Germinal center (tissue), 1 donor: ENCODE measurements around the gene BCAS3.
"Not testable (repeated sequence)": the region's sequence is repeated elsewhere in the genome, so short reads cannot be mapped to it uniquely, and the experiment has no call there.

Experiments used
- DNase-seq: peaks from one replicate; pipeline ENCODE4 v3.0.0; 2012; ENCODE audit warnings: mixed read lengths, low spot score

The BCAS3 gene

GRCh38 chr17:61129267-61130254 lies 451.9 kb downstream of the BCAS3 start:
- no peak for DNase-seq

- DNase-seq: no peak
Observed at GRCh38 chr17:61130330-61130729, 452.7 kb downstream of the BCAS3 start.

GRCh38 chr17:61131585-61131984 lies 453.9 kb downstream of the BCAS3 start:
- DNase-seq: no peak

- DNase-seq: no peak
Observed at GRCh38 chr17:61132524-61132923, 454.9 kb downstream of the BCAS3 start.

- no peak for DNase-seq
Observed at GRCh38 chr17:61133853-61134252, 456.2 kb downstream of the BCAS3 start.

DNA sequence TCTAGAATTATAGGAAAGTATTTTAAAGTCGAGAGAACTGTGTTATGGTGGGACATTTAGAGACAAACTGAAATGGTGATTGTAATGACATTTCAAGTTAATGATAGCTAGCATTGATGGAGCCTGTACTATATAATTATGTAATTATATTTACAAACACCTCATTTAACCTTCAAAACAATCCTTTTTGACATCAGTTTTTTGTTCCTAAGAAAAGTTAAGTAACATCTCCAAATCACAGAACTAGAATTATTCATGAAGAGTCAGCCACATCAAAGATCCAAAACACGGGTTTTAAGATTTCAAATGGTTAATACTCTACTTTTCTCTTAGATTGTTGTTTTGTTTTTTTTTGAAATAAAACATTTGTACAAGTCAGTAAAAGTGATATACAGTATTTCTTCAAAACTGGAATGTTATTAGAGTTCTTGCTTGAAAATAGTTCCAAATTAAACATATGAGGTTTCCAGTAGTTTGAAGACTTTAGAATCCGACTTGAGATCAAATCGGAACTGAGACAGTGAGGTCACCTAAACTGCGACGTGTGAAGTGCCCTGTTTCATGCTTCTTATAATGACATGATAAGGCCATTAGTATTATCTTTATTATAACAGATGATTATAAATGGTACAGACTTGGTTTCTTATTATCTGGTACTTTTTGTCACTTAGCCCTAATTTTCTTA lies 457.0 kb downstream of the BCAS3 start:
- DNase-seq: no peak

DNA sequence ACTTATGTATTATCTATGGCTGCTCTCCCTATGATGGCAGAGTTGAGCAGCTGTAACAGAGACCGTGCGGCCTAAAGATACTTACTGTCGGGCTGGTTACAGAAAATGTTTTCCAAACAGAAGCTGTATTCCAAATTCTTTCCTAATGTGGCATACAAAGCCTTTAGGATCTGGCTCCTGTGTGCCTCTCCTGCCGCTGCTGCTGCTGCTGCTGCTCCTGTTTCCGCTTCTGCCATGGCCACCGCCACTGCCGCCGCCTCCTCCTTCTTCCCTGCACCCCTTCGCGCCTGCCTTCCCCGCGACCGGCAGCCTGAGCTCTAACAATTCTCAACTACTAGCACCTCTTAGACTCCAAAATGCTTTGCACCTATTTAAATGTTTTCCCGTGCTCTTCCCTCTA lies 458.1 kb downstream of the BCAS3 start:
- no peak for DNase-seq

DNA sequence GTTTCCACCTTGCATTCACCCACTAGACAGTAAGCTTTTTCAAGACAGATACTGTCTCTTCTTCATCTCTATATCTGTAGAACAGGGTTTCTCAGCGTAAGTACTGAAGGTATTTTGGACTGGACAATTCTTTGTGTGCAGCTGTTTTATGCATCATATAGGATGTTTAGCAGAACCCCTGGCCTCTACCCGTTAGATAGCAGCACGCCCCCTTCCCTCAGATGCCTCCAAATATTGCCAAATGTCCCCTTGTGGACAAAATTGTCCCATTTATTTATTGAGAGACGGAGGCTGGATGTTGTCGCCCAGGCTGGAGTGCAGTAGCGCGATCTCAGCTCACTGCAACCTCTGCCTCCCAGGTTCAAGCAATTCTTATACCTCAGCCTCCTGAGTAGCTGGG lies 458.6 kb downstream of the BCAS3 start:
- DNase-seq: no peak

- peak; percentile 65 for DNase-seq
Observed at GRCh38 chr17:61139219-61139618, 461.6 kb downstream of the BCAS3 start.

DNA sequence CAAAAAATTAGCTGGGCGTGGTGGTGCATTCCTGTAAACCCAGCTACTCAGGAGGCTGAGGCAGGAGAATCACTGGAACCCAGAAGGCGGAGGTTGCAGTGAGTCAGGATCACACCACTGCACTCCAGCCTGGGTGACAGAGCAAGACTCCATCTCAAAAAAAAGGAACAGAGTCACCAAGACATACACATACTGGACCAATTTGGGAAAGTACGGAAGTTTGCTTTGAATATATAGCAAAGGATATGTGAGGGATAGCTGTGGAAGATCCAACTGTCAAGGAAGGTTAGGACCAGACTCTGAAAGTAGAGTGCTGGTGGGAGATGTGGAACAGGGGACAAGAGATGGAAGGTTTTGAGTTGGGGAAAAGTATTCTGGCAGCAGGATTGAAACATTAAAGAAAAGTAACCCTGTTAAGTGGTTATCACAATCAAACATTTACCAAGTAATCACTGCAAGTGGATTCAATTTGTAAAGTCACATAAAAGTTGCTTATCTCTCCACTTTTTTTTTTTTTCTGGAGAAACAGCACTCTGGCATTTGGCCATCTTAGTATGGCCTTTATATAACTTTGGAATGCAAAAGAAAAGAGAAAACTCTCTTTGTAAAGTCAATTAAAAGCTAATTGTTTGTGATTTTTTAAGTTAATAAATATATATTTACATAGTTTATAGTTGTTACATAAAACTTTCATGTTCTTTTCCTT lies 462.6 kb downstream of the BCAS3 start:
- DNase-seq: no peak

GRCh38 chr17:61143026-61143425 lies 465.4 kb downstream of the BCAS3 start:
- no peak for DNase-seq

DNA sequence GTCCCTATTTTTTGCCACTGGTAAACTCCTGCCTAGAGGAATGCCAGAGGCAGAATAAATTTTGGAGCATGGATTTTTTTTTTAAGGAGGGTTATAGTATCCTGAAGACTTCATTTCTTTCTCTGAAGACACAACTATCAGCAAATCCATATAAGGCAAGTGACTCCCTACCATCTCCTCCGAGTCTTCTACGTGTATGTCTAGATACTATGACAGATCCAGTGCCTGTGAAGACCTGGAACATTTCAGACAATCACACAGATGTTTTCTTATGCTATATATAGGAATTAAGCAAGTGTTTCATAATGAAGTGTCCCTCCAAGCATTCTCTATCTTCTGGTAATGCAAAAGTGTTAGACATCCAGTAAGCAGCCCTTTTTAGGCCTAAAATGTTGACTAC lies 466.5 kb downstream of the BCAS3 start:
- DNase-seq: no peak

DNA sequence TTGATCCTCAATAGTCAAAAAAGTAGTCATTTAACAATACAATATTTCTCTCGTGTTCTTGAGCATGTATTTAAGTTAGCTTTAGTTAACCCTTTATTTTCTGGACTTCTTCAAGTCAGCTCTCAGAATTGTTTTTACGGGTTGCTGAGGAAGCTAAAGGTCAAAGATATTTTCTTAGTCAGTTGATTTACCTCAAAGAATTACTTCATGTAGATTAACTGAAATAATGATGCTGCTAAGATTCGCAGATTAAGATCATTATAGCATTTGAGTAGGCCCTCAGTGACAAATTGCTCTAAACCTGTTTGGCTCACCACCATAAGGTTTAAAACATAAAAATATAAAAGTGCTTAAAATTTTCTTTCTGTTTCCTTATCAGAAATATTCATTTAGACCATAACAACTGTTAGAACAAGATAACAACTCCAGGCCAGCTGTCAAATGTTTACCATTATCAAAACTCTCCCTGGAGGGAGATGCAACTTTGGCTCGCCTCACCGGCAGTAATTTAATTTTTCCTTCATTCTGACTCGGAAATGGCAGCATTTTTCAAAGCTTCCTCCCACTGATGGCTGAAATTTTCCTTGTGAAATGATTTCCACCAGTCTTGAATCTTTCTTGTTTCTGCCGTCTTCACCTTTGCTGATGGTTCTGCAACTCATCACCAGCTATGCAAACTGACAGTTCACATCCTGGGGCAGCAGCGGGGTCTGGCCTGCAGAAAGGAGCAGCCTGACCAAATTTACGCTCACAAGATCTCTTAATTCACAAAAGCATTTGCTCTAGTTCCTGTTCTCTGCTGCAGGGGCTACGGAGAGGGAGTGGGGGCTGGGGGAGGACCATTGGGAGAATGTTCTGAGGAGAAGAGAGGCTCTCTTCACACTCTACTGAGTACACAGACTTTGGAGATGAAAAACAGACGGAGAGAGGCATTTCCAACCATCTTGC lies 467.2 kb downstream of the BCAS3 start:
- DNase-seq: peak; percentile 7

DNA sequence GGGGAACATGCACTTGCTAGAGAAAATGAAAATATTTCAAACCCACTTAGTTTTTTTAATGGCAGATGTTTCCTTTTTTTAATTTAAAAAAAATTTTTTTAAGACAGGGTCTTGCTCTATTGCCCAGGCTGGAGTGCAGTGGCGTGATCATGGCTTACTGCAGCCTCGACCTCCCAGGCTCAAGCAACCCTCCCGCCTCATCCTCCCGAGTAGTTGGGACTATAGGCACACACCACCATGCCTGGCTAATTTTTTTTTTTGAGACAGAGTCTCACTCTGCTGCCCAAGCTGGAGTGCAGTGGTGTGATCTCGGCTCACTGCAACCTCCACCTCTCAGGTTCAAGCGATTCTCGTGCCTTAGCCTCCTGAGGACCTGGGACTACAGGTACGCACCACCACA lies 469.2 kb downstream of the BCAS3 start:
- DNase-seq: not testable (repeated sequence)

GRCh38 chr17:61149106-61149825 lies 471.6 kb downstream of the BCAS3 start:
- no peak for DNase-seq

DNA sequence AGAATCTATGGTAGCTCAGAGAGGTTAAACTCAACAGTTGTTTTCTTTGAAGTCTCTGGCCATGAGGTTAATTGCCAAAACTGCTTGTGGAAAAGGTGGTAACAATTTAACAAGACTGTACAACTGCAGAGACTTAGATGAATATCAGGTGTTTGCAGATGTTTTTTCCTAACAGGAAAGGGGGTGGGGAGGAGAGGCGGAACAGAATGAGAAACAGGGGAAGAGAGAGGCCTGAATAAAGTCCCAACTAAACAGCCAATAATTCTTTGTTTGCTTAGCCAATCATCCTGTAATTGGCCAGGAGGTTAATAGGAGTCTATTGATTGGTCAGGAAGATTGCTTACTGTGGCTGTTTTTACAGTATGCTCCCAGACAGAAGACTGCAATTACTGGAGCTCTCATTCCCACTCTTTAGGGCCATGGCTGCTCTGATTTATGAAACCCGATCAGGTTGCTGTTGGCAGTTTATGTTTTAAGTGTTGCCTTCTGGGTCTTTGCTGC lies 472.3 kb downstream of the BCAS3 start:
- DNase-seq: no peak

DNA sequence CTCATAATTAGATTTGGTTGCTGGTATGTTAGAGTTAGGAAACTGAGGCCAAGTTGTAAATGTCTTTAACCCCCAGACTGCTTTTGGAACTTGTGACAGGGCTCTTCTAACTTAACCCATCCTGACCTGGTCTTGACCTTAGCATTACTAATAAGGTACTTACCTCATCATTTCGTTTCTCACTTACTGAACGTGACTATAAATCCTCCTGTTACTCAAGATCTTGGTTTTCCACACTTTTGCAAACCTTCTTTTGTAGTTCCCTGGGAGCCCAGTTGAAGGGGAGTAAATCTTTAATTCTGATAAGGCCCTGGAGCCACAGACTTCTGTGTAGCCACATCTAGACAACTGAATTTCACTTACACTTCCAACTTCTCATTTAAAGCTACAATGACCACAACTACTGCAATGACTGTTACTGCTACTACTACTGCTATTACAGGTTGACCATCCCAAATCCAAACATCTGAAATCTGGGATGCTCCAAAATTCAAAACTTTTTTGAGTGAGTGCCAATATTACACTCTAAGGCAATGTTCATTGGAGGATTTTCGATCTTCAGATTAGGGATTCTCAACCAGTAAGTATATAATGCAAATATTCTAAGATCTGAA lies 473.1 kb downstream of the BCAS3 start:
- no peak for DNase-seq

- DNase-seq: no peak
Observed at GRCh38 chr17:61152898-61153297, 475.2 kb downstream of the BCAS3 start.

DNA sequence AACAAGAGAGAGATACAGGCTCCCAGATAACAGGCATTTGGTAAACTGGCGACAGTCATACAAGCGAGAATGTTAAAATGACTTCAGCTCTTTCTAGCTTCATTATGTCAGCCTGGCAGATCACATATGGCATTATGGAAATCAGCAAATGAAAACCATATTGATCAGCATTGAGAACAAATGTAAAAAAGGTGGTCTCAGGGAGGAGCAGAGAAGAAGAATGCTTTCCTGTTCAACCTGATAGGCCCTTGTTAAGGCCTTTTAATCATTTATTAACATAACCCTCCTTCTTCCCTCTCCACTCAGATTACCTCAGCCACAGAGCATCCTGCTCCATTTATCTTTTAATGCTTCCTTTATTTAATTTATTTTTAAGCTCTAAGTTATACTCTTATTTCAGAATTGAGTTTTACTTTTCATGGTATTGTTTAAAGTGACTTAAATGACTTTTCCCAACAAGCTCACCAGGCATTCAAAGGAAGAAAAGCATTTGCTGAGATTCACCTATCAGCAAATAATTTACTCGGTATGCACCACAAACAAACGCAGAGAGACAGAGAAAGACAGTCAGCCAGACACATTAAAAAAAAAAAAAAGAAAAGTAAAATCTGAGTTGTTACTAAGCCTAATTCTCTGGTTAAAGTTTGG lies 478.1 kb downstream of the BCAS3 start:
- no peak for DNase-seq
